ENCODE results near the gene KRTAP4-4. TPM values are rescaled to one million over a fixed set of nuclear protein-coding genes. Genes with fewer than 3 reads are reported as not detected.
"Not testable (repeated sequence)": the region's sequence is repeated elsewhere in the genome, so short reads cannot be mapped to it uniquely, and the experiment has no call there.

KRTAP4-4 gene
- total and polyA plus RNA-seq, 2 of the 8 experiments (the other 6 are each of a cell fraction or from before 2014, with no cell fraction given): not detected

DNA sequence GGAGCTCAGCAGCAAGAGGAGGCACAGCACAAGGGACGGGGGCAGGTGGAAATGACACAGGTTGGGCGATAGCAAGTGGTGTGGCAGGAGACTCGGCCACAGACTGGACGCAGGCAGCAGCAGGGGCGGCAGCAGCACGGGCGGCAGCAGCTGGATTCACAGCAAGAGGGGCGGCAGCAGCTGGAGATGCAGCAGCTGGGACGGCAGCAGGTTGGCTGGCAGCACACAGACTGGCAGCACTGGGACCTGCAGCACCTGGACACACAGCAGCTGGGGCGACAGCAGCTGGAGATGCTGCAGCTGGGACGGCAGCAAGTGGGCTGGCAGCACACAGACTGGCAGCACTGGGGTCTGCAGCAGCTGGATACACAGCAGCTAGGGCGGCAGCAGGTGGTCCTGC is 20.7 kb downstream of the KRTAP4-4 start:
- H3K4me3 ChIP-seq (ENCODE audit: extremely low read depth in 1 of 4, insufficient read depth in 2 of 4, low read depth in 3 of 4, low read length in 4 of 4); POLR2A ChIA-PET (ENCODE audit: partially characterized antibody); H2BK12ac ChIP-seq (ENCODE audit: low read depth, low read length); H2BK5ac ChIP-seq (ENCODE audit: low read depth, low read length); H3K4ac ChIP-seq (replicated peaks; ENCODE audit: insufficient read length, low read depth, low read length); H4K5ac ChIP-seq (ENCODE audit: insufficient read length, low read depth, low read length); H3K27ac ChIP-seq (ENCODE audit: low read depth, low read length); H3K79me2 ChIP-seq (ENCODE audit: control insufficient read depth in 1 of 2, insufficient read depth in 2 of 2, low read length in 2 of 2); H3K4me2 ChIP-seq (ENCODE audit: insufficient read depth in 1 of 2, low read depth in 2 of 2, low read length in 2 of 2); H3K9ac ChIP-seq (replicated peaks in 1 of 4; ENCODE audit: extremely low read depth in 1 of 4, low read depth in 3 of 4, low read length in 3 of 4); H4K20me1 ChIP-seq (replicated peaks in 1 of 2; ENCODE audit: control insufficient read depth in 1 of 2, insufficient read depth in 2 of 2, low read length in 2 of 2); H4K91ac ChIP-seq (replicated peaks; ENCODE audit: insufficient read length, low read length); H2AFZ ChIP-seq (ENCODE audit: low read length); H2AK5ac ChIP-seq (ENCODE audit: low read depth, low read length); H2BK120ac ChIP-seq (replicated peaks; ENCODE audit: low read depth, low read length); H3K18ac ChIP-seq (ENCODE audit: extremely low read depth, low read length); H3K4me1 ChIP-seq (replicated peaks in 1 of 4; ENCODE audit: control insufficient read depth in 3 of 4, insufficient read depth in 4 of 4, low read length in 3 of 4); H2BK20ac ChIP-seq (ENCODE audit: low read length); H3K27me3 ChIP-seq (replicated peaks in 1 of 4; ENCODE audit: control insufficient read depth in 3 of 4, extremely low read depth in 1 of 4, insufficient read depth in 3 of 4, low read length in 3 of 4); H2BK15ac ChIP-seq (ENCODE audit: low read length); H3K79me1 ChIP-seq (ENCODE audit: low read depth, low read length); H3K23me2 ChIP-seq (ENCODE audit: low read depth, low read length); H3K56ac ChIP-seq (replicated peaks; ENCODE audit: insufficient read length, low read depth, low read length); H3K23ac ChIP-seq (ENCODE audit: insufficient read length); H4K8ac ChIP-seq (ENCODE audit: extremely low read depth, insufficient read depth, low read length); H3K36me3 ChIP-seq (ENCODE audit: control insufficient read depth in 2 of 4, insufficient read depth in 4 of 4, low read length in 3 of 4); DNase-seq (ENCODE audit: low read depth in 1 of 2, low spot score in 2 of 2); FAIRE-seq; CTCF ChIA-PET (ENCODE audit: partially characterized antibody); H3K14ac ChIP-seq (ENCODE audit: insufficient read length): not testable (repeated sequence)
- 89% methylated on average over 12 of the region's 12 CpGs; no CpG with 5 or more reads in 1 of the 2 experiments for WGBS, 2 experiments (ENCODE audit: extremely low coverage in 1 of 2, insufficient coverage in 1 of 2, insufficient read length in 1 of 2, insufficient replicate concordance in 2 of 2, low coverage in 1 of 2, low lambda C conversion rate in 2 of 2, missing lambda C conversion rate in 1 of 2)
- peaks cover 12% of the 10 kb centered on the region in 2 experiments; a peak in 3 of 4 replicates for H3K9me3 ChIP-seq (ENCODE audit: insufficient read depth in 2 of 2, low read depth in 1 of 2, low read length in 1 of 2)

Measured in H1 (cell line).